Measurements from ENCODE around the gene GNG4. TPM values are rescaled to one million over a fixed set of nuclear protein-coding genes. Genes with fewer than 3 reads are reported as not detected.
"Not testable (repeated sequence)": the region's sequence is repeated elsewhere in the genome, so short reads cannot be mapped to it uniquely, and the experiment has no call there.

GNG4 gene
- total RNA-seq, 1 donor from 2014 or later: 0.12 TPM

- no peak for DNase-seq (ENCODE audit: low spot score)
These were observed 104.2 kb downstream of the GNG4 start for GRCh38 chr1:235545292-235545930.

DNA sequence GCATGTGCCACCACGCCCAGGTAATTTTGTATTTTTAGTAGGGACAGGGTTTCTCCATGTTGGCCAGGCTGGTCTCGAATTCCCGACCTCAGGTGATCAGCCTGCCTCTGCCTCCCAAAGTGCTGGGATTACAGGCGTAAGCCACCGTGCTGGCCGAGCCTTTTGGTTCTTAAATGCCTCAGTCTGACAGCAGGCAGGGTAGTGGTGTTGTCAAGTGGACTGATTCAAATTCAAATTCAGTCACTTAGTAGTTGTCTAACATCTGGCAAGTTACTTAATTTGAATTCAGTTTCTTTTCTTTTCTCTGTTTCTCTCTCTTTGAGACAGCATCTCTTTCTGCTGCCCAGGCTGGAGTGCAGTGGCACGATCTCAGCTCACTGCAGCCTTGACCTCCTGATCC is 106.7 kb downstream of the GNG4 start:
- not testable (repeated sequence) for DNase-seq (ENCODE audit: low spot score)

DNA sequence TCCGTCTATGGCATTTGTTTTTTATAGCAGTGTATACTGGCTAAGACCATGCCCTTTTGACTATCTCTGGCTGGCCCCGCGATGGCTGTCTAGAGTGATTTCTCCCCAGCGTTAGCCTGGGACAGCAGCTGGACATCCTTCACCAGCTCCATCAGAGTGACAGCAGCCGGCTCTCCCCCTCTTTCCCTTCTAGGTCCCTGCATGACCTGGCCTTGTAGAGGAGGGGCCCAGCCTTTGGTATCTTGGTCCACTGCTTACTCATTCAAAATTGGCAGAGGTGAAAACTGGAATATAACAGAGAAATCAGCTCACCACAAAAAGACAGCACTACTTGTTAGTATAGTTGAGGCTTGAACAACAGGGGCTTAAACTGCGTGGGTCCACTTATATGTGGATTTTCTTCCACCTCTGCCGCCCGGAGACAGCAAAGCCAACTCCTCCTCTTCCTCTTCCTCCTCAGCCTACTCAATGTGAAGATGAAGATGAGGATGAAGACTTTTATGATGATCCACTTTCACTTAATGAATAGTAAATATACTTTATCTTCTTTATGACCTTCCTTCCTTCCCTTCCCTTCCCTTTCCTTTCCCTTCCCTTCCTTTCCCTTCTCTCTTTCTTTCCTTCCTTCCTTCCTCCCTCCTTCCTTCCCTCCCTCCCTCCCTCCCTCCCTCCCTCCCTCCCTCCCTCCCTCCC is 116.0 kb downstream of the GNG4 start:
- no peak for DNase-seq (ENCODE audit: low spot score)

DNA sequence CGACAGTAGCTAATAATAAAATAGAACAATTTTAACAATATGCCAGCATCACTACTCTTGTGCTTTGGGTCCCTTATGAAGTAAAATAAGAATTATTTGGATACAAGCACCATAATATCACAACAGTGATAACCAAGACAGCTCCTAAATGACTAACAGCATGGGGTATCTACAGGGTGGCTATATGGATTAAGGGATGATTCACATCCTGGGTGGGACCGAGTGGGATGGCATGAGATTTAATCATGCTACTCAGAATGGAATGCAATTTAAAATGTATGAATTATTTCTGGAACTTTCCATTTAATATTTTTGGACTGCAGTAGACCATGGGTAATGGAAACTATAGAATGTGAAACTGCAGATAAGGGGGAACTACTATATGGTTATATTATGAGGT is 117.2 kb downstream of the GNG4 start:
- no peak for DNase-seq (ENCODE audit: low spot score)

- DNase-seq (ENCODE audit: low spot score): no peak
These were observed 122.3 kb downstream of the GNG4 start for GRCh38 chr1:235527196-235527814.

GRCh38 chr1:235525314-235525713 is 124.3 kb downstream of the GNG4 start:
- no peak for DNase-seq (ENCODE audit: low spot score)

DNA sequence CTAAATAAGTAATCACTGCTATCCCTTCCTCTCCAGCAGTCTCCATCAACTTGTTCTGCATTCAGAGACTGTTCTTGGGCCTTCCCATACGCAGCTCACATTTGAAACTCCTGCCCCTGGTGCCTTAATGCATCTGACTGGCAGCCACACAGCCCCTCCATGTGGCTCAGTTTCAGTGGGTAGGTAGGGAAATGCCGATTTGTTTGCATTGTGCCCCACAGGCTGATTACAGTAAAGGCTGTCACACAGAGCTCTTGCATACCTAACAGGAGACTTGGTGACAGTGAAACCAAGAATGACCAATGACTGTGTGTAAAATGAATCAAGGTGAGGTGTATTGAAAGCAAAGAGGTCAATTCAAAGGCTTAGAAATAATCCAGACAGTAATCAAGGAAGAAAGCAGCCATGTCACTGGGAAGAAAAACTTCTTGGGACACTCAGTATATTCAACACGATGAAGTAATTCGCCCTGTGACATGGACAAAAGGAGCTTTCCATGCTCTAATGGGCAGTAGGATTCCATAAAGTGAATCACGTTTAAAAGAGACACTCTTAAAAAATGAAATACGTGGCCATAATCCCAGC is 132.6 kb downstream of the GNG4 start:
- no peak for DNase-seq (ENCODE audit: low spot score)

GRCh38 chr1:235515844-235516512 is 133.6 kb downstream of the GNG4 start:
- DNase-seq (ENCODE audit: low spot score): no peak

- peak; percentile 40 for DNase-seq (ENCODE audit: low spot score)
These were observed 135.9 kb downstream of the GNG4 start for GRCh38 chr1:235513495-235514366.

- DNase-seq (ENCODE audit: low spot score): no peak
These were observed 137.9 kb downstream of the GNG4 start for GRCh38 chr1:235511470-235512240.

DNA sequence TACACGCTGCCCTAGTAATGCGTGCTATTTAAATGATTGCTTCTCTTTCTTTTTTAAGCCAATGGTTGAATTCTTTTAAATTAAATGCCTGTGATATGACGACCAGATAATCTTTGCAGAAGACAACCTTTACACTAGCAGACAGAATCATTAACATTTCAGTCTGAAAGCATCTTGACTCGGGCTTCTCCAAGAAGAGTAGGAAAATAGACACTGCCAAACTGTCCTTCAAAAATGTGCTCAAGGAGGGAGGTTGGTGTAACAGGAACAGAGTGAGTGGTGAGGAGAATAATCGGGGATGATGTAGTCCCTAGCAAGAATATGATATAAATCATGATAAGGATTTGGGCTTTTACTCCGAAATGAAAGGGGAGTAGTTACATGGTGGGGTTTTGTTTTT is 138.8 kb downstream of the GNG4 start:
- DNase-seq (ENCODE audit: low spot score): no peak

DNA sequence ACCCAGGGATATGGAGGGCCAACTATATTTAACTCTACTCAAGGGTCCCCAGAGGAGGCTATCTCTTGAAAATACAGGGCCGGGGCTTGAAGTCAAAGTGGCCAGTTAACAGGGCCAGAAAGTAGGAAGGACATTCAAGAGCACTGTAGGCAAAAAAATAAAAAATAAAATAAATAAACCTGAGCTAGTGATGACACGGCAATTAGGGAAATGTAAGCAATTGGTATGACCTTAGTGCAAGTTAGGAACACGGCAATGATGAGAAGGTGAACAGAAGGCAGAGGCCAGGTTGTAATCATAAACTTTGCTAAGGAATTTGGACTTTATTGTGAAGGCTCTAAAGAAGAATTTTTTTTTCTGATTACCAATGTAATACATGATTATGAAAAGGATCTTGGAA is 142.0 kb downstream of the GNG4 start:
- no peak for DNase-seq (ENCODE audit: low spot score)

GRCh38 chr1:235504494-235505222 is 144.9 kb downstream of the GNG4 start:
- peak; percentile 100 for DNase-seq (ENCODE audit: low spot score)

DNA sequence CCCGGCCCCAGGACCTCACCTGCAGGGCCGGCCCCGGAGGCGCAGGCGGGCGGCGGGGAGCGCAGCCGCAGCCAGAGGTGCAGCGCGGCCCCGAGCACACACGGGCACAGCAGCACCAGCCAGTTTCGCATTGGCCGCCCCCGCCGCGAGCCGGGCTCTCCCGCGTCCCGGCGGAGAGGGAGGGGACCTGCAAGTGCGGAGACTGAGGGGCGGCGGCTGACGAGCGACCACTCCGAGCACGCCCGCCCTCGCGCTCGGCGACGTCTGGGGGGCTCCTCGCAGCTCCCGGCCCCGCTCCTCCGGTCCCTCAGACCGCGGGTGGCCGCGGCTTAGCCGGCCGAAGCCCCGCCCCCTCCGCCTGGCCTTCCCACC is 145.5 kb downstream of the GNG4 start, which contains the start of gene B3GALNT2:
B3GALNT2 (minus strand) TSS at position 331 of the 372 bp plus-strand sequence; CDS start at position 131, 200 bp downstream.
- DNase-seq (ENCODE audit: low spot score): no peak

DNA sequence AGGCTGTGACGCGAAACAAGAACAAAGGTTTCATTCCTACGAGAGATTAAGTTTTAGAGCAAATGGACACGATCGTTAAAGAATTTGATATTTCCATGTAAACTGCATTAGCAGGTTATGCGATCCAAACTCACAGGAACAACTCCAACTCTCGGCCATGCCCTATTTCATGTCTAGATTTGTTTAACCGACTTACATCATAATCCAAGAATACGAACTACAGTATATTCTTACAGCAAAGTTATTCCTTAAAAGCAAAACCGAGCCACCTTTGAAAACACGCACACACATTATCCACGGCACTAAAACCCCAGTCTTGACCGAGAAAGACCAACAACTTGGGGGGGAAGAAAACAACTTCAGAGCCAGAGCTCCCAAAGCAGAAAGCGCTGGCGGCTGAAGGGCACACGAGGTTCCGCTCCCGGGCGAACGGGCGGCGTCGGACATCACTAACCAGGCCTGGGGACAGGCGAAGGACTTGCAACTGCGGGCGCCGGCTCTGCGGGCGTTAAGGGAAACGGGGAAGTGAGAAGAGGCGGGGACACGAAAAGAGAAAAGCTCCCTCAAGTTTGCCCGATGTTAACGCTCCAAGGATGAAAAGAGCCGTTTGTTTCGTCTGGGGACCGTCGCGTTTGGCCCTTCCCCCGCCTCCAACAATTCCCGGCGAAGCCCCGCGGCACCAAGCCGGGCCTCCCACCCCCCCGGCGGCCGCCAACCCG is 146.0 kb downstream of the GNG4 start:
- DNase-seq (ENCODE audit: low spot score): peak; percentile 43

DNA sequence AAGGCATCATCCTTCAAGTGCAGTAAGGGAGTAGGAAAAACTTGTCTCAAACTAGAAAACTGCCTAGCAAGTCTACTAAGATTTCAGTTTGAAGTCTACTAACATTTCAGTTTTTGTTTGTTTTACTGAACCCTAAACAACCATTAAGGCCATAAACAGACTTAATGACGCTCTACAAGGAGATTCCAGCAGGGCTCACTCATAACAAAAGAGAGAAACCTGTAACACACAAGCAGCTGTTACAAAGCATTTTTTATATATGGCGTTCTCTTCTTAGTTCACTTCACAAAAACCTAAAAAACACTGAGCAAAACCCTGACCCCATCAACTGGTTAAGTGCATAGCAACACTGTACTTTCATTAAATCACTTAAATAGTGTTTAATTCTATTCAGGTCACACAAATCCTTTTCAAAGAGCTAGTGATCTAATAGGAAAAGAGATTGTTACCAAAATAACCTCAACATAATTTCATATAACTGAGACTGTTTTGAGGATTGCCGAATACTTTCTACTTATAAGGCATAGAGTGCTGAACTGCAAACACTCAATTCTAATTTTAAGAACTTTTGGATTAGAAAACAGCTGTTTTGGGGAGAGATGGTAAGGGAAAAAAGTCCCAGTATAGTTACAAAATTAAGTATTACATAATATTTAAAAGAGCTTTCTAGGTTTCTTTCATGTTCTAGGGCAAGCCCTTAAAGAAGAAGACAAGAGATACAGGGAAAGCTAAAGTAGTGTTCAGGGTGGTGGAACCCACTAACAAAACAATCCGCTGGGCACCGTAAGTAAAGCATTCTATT is 146.8 kb downstream of the GNG4 start:
- no peak for DNase-seq (ENCODE audit: low spot score)

- DNase-seq (ENCODE audit: low spot score): no peak
These were observed 148.5 kb downstream of the GNG4 start for GRCh38 chr1:235500971-235501540.

Data from mucosa of gallbladder (tissue), 1 donor.